HepG2 (cell line): ENCODE results near the gene PTK7. TPM values are rescaled to one million over a fixed set of nuclear protein-coding genes. Genes with fewer than 3 reads are reported as not detected.

Source experiments
- MEIS2 ChIP-seq: sonication (generic); formaldehyde crosslinking; IDR thresholded peaks from 2 replicates; pipeline ENCODE4 v1.9.0; 2021; ENCODE audit warnings: mild to moderate bottlenecking, missing genetic modification reagents
- MNT ChIP-seq: fragments of 450-650 bp; IDR thresholded peaks from 2 replicates; pipeline ENCODE4 v1.6.1; 2016
- NR2F1 ChIP-seq, 2 experiments: fragments of 450-650 bp in 1 of 2; formaldehyde crosslinking in 1 of 2; IDR thresholded peaks; 2 replicates each; pipeline versions ENCODE4 v1.5.0 to v1.6.1; 2016 to 2020; ENCODE audit warnings: mild to moderate bottlenecking in 1 of 2, missing compliant biosample characterization in 1 of 2, missing genetic modification reagents in 1 of 2, moderate library complexity in 1 of 2
- RFXANK ChIP-seq: IDR thresholded peaks from 2 replicates; pipeline ENCODE4 v1.6.1; 2016
- SALL1 ChIP-seq: sonication (generic); formaldehyde crosslinking; IDR thresholded peaks from 2 replicates; pipeline ENCODE4 v1.8.0; 2022; ENCODE audit warnings: mild to moderate bottlenecking, missing genetic modification reagents
- ZBTB21 ChIP-seq: sonication (generic); formaldehyde crosslinking; IDR thresholded peaks from 2 replicates; pipeline ENCODE4 v1.4.0; 2020; ENCODE audit warnings: missing genetic modification reagents
- ZFY ChIP-seq: sonication (generic); formaldehyde crosslinking; IDR thresholded peaks from 2 replicates; pipeline ENCODE4 v1.4.0; 2020; ENCODE audit warnings: missing genetic modification reagents
- polyA plus RNA-seq, 8 experiments: library from polyadenylated mRNA; depleted of rRNA in 3 of 8; stranded (reverse) in 7 of 8; unstranded in 1 of 8; fragments of >200 nt; fragmentation: Illumina TruSeq in 4 of 8; extraction: Trizol in 4 of 8; gene quantifications; 2 replicates each; pipeline versions ENCODE4 v1.2.1 to v1.2.3, GENCODE V29; 2011 to 2016; ENCODE audit warnings: low read depth in 4 of 8, missing spikeins in 1 of 8, mixed read lengths in 1 of 8; ENCODE audit not compliant: insufficient read depth in 1 of 8
- total RNA-seq, 5 experiments: library from RNA; depleted of rRNA; stranded (reverse); fragments of >200 nt; fragmentation: Illumina TruSeq; extraction: Trizol; gene quantifications; 2 replicates each; pipeline ENCODE4 v1.2.3, GENCODE V29; 2016; ENCODE audit warnings: low read depth in 1 of 5
- TF ChIP-seq, protein P1 (sequence below): sonication (generic); formaldehyde crosslinking; IDR thresholded peaks from 2 replicates; pipeline ENCODE4 v1.4.0; 2020; ENCODE audit warnings: missing genetic modification reagents
- TF ChIP-seq, protein P2 (sequence below), 2 experiments: sonication (generic) in 1 of 2; formaldehyde crosslinking in 1 of 2; IDR thresholded peaks; 2 replicates each; pipeline versions ENCODE4 v1.5.1 to v1.6.1; 2011 to 2020; ENCODE audit warnings: borderline replicate concordance in 1 of 2, low read depth in 1 of 2, low read length in 1 of 2, mild to moderate bottlenecking in 1 of 2, missing genetic modification reagents in 1 of 2, moderate library complexity in 1 of 2
- TF ChIP-seq, protein P3 (sequence below), 2 experiments: IDR thresholded peaks; 2 replicates each; pipeline ENCODE4 v1.6.1; 2011 to 2012; ENCODE audit warnings: low read length in 2 of 2, borderline replicate concordance in 1 of 2, low read depth in 1 of 2, mild to moderate bottlenecking in 1 of 2, moderate library complexity in 1 of 2

The PTK7 gene
- total and polyA plus RNA-seq, 2 of the 13 experiments (the other 11 are each of a cell fraction or from before 2014, with no cell fraction given), result 98.5 to 99.8 TPM

DNA sequence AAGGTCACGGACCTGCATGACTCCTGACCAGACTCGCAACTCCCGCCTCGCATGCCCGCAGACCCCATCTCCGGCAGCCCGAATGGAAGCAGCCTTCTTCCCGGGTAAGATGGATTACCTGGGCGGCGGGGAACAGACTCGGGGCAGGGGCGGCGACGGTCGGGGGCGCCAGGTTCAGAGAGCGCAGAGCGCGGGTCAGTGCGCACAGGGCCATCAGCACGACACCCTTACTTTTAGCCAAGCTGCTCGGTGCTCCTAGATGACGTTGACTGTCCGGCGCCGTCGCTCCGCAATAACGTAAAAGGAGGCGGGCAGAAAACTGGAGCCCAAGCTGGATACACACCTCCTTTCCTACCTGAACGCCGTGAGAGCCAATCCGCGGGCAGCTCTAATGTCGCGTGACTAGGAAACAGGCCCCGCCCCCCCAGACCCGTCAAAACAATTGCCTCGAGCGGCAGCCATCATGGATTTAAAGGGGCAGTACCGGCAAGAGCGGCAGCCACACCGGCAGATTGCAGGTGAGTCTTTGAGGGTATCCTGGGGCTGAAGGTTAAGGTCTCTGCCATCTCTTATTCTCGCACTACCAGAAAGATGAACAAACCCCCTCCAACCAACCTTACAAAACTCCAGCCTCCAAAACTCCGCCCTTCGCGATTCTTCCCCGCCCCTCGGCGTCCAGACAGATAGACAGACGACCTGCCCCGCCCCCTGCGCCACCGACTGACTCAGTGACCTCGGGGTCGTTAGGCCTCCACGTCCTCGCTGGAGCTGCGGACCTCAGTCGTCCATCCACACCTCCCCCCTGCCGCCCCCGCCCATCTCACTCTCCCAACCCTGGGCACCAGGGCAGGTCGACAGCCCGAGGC is 16.7 kb upstream of the PTK7 start, which contains the start of the genes KLC4 and MRPL2 (continued):
- TF ChIP-seq MNT, result peak; percentile 77
- peak; percentile 55; the same call in 1 of the 2 replicates for TF ChIP-seq MEIS2 (CRISPR knock-in tag)
- TF ChIP-seq RFXANK (CRISPR knock-in tag), result 0 out of 2 replicates have a peak, but pooled peaks have one; percentile 41
- TF ChIP-seq, protein P1, sequence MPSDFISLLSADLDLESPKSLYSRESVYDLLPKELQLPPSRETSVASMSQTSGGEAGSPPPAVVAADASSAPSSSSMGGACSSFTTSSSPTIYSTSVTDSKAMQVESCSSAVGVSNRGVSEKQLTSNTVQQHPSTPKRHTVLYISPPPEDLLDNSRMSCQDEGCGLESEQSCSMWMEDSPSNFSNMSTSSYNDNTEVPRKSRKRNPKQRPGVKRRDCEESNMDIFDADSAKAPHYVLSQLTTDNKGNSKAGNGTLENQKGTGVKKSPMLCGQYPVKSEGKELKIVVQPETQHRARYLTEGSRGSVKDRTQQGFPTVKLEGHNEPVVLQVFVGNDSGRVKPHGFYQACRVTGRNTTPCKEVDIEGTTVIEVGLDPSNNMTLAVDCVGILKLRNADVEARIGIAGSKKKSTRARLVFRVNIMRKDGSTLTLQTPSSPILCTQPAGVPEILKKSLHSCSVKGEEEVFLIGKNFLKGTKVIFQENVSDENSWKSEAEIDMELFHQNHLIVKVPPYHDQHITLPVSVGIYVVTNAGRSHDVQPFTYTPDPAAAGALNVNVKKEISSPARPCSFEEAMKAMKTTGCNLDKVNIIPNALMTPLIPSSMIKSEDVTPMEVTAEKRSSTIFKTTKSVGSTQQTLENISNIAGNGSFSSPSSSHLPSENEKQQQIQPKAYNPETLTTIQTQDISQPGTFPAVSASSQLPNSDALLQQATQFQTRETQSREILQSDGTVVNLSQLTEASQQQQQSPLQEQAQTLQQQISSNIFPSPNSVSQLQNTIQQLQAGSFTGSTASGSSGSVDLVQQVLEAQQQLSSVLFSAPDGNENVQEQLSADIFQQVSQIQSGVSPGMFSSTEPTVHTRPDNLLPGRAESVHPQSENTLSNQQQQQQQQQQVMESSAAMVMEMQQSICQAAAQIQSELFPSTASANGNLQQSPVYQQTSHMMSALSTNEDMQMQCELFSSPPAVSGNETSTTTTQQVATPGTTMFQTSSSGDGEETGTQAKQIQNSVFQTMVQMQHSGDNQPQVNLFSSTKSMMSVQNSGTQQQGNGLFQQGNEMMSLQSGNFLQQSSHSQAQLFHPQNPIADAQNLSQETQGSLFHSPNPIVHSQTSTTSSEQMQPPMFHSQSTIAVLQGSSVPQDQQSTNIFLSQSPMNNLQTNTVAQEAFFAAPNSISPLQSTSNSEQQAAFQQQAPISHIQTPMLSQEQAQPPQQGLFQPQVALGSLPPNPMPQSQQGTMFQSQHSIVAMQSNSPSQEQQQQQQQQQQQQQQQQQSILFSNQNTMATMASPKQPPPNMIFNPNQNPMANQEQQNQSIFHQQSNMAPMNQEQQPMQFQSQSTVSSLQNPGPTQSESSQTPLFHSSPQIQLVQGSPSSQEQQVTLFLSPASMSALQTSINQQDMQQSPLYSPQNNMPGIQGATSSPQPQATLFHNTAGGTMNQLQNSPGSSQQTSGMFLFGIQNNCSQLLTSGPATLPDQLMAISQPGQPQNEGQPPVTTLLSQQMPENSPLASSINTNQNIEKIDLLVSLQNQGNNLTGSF (CRISPR knock-in tag), result no peak
- peak; percentile 89 to 92 for TF ChIP-seq NR2F1 (CRISPR knock-in tag; IDR thresholded peaks at IDR 0.05)
- TF ChIP-seq ZFY (CRISPR knock-in tag), result peak; percentile 65
- peak; percentile 70 for TF ChIP-seq ZBTB21 (CRISPR knock-in tag)
- TF ChIP-seq, protein P2, sequence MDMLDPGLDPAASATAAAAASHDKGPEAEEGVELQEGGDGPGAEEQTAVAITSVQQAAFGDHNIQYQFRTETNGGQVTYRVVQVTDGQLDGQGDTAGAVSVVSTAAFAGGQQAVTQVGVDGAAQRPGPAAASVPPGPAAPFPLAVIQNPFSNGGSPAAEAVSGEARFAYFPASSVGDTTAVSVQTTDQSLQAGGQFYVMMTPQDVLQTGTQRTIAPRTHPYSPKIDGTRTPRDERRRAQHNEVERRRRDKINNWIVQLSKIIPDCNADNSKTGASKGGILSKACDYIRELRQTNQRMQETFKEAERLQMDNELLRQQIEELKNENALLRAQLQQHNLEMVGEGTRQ (IDR thresholded peaks at IDR 0.05; ENCODE audit: low read depth, low read length), result peak; percentile 52
- TF ChIP-seq, protein P2 (CRISPR knock-in tag; IDR thresholded peaks at IDR 0.05; ENCODE audit: borderline replicate concordance), result peak; percentile 79; the same call in 1 of the 2 replicates
- peak; percentile 70 for TF ChIP-seq SALL1 (CRISPR knock-in tag)
- TF ChIP-seq, protein P3, sequence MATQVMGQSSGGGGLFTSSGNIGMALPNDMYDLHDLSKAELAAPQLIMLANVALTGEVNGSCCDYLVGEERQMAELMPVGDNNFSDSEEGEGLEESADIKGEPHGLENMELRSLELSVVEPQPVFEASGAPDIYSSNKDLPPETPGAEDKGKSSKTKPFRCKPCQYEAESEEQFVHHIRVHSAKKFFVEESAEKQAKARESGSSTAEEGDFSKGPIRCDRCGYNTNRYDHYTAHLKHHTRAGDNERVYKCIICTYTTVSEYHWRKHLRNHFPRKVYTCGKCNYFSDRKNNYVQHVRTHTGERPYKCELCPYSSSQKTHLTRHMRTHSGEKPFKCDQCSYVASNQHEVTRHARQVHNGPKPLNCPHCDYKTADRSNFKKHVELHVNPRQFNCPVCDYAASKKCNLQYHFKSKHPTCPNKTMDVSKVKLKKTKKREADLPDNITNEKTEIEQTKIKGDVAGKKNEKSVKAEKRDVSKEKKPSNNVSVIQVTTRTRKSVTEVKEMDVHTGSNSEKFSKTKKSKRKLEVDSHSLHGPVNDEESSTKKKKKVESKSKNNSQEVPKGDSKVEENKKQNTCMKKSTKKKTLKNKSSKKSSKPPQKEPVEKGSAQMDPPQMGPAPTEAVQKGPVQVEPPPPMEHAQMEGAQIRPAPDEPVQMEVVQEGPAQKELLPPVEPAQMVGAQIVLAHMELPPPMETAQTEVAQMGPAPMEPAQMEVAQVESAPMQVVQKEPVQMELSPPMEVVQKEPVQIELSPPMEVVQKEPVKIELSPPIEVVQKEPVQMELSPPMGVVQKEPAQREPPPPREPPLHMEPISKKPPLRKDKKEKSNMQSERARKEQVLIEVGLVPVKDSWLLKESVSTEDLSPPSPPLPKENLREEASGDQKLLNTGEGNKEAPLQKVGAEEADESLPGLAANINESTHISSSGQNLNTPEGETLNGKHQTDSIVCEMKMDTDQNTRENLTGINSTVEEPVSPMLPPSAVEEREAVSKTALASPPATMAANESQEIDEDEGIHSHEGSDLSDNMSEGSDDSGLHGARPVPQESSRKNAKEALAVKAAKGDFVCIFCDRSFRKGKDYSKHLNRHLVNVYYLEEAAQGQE (IDR thresholded peaks at IDR 0.05; ENCODE audit: borderline replicate concordance in 1 of 2, low read depth in 1 of 2, low read length in 2 of 2), result peak in 1 of 2 experiments; percentile 71; a peak in 1 of 4 replicates
